Activated T-helper 2 cell treated with anti-CD3 and anti-CD28 coated beads, Interferon-gamma antibody, Interleukin-2, Interleukin-4, amounts not matched to agents 10 μg/mL and 5 μg/mL and 100 μg/mL, durations not matched to agents 14 hours and 24 hours and 36 hours (primary cell): ENCODE results near the gene NRXN2. TPM values are rescaled to one million over a fixed set of nuclear protein-coding genes. Genes with fewer than 3 reads are reported as not detected.

Source experiments
- DNase-seq: peaks from one replicate; pipeline ENCODE4 v3.0.0; 2021; ENCODE audit warnings: low spot score
- H3K27ac Mint-ChIP-seq: one replicate; pipeline ENCODE4 v1.8.0; 2021; ENCODE audit warnings: mixed read lengths
- H3K27me3 Mint-ChIP-seq: one replicate; pipeline ENCODE4 v1.8.0; 2021; ENCODE audit warnings: low read depth, mixed read lengths
- H3K36me3 Mint-ChIP-seq: one replicate; pipeline ENCODE4 v1.8.0; 2021; ENCODE audit warnings: low read depth, mixed read lengths
- H3K4me1 Mint-ChIP-seq: one replicate; pipeline ENCODE4 v1.8.0; 2021; ENCODE audit warnings: low read depth, mixed read lengths
- H3K4me3 Mint-ChIP-seq: one replicate; pipeline ENCODE4 v1.8.0; 2021; ENCODE audit warnings: low read depth, mild to moderate bottlenecking, moderate library complexity, mixed read lengths
- H3K9me3 Mint-ChIP-seq: one replicate; pipeline ENCODE4 v1.8.0; 2021; ENCODE audit warnings: mixed read lengths
- intact Hi-C: fragments of 100-400 bp; cut with micrococcal nuclease; formaldehyde crosslinking; loops from one replicate; pipeline ENCODE4 v1.15.1; 2023
- total RNA-seq: library from RNA; stranded (reverse); gene quantifications from 2 replicates; pipeline ENCODE4 v1.2.3, GENCODE V29; 2022

Gene NRXN2
- total RNA-seq, 1 donor from 2014 or later = not detected

DNA sequence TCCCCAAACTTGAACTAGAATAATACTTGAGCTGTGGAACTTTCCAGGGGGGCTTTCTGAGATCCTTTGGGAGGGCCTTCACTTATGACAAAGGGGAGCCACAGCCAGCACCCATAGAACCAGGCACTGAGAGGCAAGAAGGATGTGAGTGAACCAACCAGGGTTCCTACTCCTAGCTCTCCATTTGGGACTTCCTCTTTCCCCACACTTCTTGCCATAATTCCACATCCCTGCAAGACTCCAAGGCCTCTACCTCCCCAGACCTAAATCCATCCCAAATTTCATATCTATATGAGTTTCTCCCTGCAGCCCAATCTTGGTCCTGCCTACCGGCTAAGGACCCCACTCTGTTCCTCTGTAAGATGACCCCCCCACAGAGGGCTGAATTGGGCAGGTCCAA, 31.5 kb downstream of the NRXN2 start:
- H3K9me3 Mint-ChIP-seq = no peaks in the 10 kb centered on the region
- H3K4me1 Mint-ChIP-seq = peaks cover 15% of the 10 kb centered on the region
- no peak overlapping the region for H3K4me3 Mint-ChIP-seq
- H3K27ac Mint-ChIP-seq = no peak overlapping the region
- intact Hi-C loops = no loop called here
- H3K27me3 Mint-ChIP-seq = peaks cover 56% of the 10 kb centered on the region
- DNase-seq = no peak
- H3K36me3 Mint-ChIP-seq = no peaks in the 10 kb centered on the region

GRCh38 chr11:64690235-64690634, 32.8 kb downstream of the NRXN2 start:
- DNase-seq = no peak
- no peaks in the 10 kb centered on the region for H3K36me3 Mint-ChIP-seq
- H3K27ac Mint-ChIP-seq = no peak overlapping the region
- H3K4me1 Mint-ChIP-seq = peaks cover 15% of the 10 kb centered on the region
- H3K4me3 Mint-ChIP-seq = no peak overlapping the region
- intact Hi-C loops = no loop called here
- H3K9me3 Mint-ChIP-seq = no peaks in the 10 kb centered on the region
- peaks cover 45% of the 10 kb centered on the region for H3K27me3 Mint-ChIP-seq

GRCh38 chr11:64688534-64688982, 34.4 kb downstream of the NRXN2 start:
- DNase-seq = peak; percentile 83
- Mint-ChIP-seq H3K9me3 (no peaks in the 10 kb centered on the region), H3K27me3 (peaks cover 30% of the 10 kb centered on the region), H3K4me3 (peak overlapping the region; percentile 15), H3K36me3 (no peaks in the 10 kb centered on the region), H3K27ac (no peak overlapping the region), H3K4me1 (peaks cover 15% of the 10 kb centered on the region)
- intact Hi-C loops = loop anchor here (1.0 kb wide), 2 partner anchors 35 to 55 kb away; partner anchors contain the start of gene NRXN2

DNA sequence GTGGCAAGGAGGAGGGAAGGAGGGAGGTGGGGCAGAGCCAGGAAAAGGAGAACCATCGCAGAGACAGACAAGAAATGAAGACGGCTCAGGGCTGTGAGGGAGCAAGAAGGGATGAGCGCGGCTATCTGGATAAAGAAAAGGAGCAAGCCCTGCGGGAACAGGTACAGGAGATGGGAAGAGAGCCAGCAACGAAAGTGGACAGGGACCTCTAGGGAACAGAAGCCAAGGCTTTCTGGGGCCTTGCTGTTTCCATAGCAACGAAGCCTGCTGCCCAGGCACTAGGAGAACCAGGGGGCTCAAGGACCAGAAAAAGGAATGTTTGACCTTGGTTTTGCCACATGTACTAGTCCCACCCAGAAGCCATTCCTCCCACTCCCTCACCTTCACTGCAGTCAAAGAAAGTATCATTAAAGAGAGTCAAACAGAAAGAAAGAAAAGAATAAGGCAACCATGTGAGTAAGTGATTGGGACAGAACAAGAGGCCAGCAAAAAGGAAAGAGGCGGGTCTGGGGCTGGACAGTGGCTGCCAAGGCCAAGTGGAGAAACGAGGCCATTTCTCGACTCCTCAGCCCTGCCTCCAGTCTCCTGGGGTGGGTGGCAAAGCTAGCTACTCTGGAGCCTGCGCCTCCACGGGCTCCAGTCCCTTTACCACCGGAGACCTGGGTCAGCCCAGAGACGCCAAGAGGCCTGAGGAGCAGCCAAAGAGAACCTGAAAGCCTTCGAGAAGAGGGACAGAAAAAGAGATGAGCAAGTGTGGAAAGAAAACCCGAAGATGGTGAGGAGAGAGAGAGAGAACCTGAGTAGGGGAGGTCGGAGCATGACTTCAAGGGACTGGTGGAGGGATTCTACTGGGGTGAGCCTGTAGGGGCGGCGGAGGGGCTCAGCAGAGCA, 35.1 kb downstream of the NRXN2 start:
- H3K4me1 Mint-ChIP-seq = peaks cover 15% of the 10 kb centered on the region
- intact Hi-C loops = loop anchor here (1.0 kb wide), 2 partner anchors 35 to 55 kb away; partner anchors contain the start of gene NRXN2
- no peak for DNase-seq
- H3K4me3 Mint-ChIP-seq = no peak overlapping the region
- H3K9me3 Mint-ChIP-seq = no peaks in the 10 kb centered on the region
- H3K27me3 Mint-ChIP-seq = peaks cover 23% of the 10 kb centered on the region
- no peak overlapping the region for H3K27ac Mint-ChIP-seq
- H3K36me3 Mint-ChIP-seq = no peaks in the 10 kb centered on the region

GRCh38 chr11:64687204-64687603, 35.8 kb downstream of the NRXN2 start:
- peaks cover 16% of the 10 kb centered on the region for H3K27me3 Mint-ChIP-seq
- no peaks in the 10 kb centered on the region for H3K36me3 Mint-ChIP-seq
- H3K4me3 Mint-ChIP-seq = no peak overlapping the region
- no peak for DNase-seq
- intact Hi-C loops = no loop called here
- peaks cover 10% of the 10 kb centered on the region for H3K4me1 Mint-ChIP-seq
- H3K9me3 Mint-ChIP-seq = no peaks in the 10 kb centered on the region
- H3K27ac Mint-ChIP-seq = no peak overlapping the region

DNA sequence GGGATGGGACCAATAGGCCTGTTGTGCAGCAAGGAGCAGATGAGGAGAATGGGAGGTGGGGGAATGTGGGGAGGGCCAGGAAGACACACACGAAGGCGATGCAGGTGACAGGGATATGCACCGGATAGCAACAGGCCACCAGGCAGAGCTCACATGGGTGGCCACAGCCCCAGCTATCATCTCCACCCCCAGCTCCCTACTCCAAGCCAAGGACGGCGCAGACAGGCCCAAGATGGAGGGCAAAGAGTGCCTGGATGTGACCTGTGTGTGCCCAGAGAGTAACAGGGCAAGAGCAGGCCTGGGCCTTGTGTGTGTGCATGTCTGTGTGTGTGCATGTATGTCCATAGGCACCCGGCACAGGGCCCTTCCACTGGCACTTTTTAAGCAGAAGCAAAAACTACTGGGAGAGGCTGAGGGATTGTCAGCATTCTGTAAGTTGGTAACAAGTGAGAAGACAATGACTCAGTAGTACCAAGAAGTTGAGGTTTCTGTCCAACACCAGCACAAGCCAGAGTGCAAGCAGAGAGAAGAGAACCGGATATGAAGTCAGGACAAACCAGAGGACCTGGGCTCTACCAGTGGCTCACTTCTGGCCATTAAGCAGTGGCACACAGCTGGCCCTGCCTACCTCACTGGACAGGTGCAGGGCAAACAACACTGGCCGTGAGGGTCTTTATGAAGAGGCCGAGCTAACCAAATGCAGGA, 36.4 kb downstream of the NRXN2 start:
- no peaks in the 10 kb centered on the region for H3K9me3 Mint-ChIP-seq
- no peak overlapping the region for H3K4me3 Mint-ChIP-seq
- peaks cover 10% of the 10 kb centered on the region for H3K4me1 Mint-ChIP-seq
- H3K36me3 Mint-ChIP-seq = no peaks in the 10 kb centered on the region
- no peak overlapping the region for H3K27ac Mint-ChIP-seq
- peaks cover 10% of the 10 kb centered on the region for H3K27me3 Mint-ChIP-seq
- no peak for DNase-seq
- intact Hi-C loops = no loop called here

DNA sequence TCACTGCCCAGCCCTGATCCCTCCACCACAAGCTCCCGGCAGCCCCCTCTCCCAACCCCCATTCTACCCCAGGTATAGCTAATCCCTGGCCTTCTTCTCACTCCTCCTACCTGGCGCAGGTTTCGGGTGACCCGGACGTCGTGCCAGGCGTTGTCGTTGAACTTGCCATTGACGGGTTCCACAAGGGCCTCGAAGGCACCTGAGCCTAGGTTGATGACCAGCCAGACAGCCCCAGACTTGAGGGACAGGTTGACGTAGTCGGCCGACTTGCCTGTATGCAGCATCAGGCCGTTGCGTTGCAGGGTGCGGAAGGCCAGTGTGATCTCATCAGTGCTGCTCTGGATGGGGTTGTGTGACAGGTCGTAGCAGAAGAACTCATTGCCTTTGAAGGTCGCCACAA, 37.5 kb downstream of the NRXN2 start:
- no peak for DNase-seq
- Mint-ChIP-seq H3K27ac (no peak overlapping the region), H3K27me3 (peaks cover 6% of the 10 kb centered on the region), H3K4me3 (no peak overlapping the region), H3K36me3 (no peaks in the 10 kb centered on the region), H3K4me1 (peaks cover 10% of the 10 kb centered on the region), H3K9me3 (no peaks in the 10 kb centered on the region)
- intact Hi-C loops = no loop called here

GRCh38 chr11:64684357-64684756, 38.6 kb downstream of the NRXN2 start:
- intact Hi-C loops = no loop called here

DNA sequence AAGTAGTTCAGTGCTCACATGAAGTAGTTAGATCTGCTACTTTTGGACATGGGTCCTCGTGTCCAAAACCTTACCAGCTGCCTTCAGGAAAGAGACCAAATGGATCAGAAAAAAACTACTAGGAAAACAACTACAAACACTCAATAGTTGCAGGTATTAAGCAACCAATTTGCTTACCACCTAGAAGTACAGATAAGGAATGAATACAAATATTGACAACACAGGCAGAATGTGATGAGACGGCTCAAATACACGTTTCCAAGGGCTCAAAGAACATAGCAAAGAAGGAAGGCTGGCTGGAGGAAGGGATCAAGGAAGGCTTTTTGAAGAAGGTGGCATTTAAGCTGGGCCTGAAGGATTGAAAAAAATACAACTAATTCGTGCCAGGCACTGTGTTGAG, 41.8 kb downstream of the NRXN2 start:
- no peaks in the 10 kb centered on the region for H3K36me3 Mint-ChIP-seq
- no peaks in the 10 kb centered on the region for H3K4me1 Mint-ChIP-seq
- DNase-seq = no peak
- peaks cover 26% of the 10 kb centered on the region for H3K27me3 Mint-ChIP-seq
- H3K4me3 Mint-ChIP-seq = no peak overlapping the region
- no peak overlapping the region for H3K27ac Mint-ChIP-seq
- intact Hi-C loops = no loop called here
- H3K9me3 Mint-ChIP-seq = no peaks in the 10 kb centered on the region

More at GRCh38 chr11:64684357-64684756, 38.6 kb downstream of the NRXN2 start:
- H3K27me3 Mint-ChIP-seq = peaks cover 12% of the 10 kb centered on the region
- DNase-seq = no peak
- peaks cover 10% of the 10 kb centered on the region for H3K4me1 Mint-ChIP-seq
- no peaks in the 10 kb centered on the region for H3K9me3 Mint-ChIP-seq
- H3K27ac Mint-ChIP-seq = no peak overlapping the region
- no peak overlapping the region for H3K4me3 Mint-ChIP-seq
- no peaks in the 10 kb centered on the region for H3K36me3 Mint-ChIP-seq

DNA sequence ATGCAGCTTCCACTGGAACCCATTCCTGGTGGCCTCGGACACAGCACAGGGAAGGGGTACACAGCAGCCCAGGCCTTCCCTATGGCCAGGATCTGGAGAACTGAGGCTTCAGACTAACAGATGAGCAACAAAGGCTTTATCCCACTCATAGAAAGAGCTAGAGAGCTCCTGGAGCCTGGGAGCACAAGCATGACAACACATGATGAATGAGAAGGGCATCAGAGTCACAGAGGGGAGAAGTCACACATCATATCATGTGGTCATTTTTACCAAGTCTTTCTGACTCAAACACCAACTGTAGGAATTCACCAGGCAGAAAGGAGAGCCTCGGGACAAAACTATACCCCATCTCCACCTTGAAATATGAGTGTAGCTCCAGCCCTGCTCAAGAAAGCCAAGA, 43.2 kb downstream of the NRXN2 start:
- Mint-ChIP-seq H3K4me1 (no peaks in the 10 kb centered on the region), H3K4me3 (no peak overlapping the region), H3K27me3 (peaks cover 34% of the 10 kb centered on the region), H3K9me3 (no peaks in the 10 kb centered on the region), H3K36me3 (no peaks in the 10 kb centered on the region), H3K27ac (no peak overlapping the region)
- no peak for DNase-seq
- intact Hi-C loops = no loop called here

DNA sequence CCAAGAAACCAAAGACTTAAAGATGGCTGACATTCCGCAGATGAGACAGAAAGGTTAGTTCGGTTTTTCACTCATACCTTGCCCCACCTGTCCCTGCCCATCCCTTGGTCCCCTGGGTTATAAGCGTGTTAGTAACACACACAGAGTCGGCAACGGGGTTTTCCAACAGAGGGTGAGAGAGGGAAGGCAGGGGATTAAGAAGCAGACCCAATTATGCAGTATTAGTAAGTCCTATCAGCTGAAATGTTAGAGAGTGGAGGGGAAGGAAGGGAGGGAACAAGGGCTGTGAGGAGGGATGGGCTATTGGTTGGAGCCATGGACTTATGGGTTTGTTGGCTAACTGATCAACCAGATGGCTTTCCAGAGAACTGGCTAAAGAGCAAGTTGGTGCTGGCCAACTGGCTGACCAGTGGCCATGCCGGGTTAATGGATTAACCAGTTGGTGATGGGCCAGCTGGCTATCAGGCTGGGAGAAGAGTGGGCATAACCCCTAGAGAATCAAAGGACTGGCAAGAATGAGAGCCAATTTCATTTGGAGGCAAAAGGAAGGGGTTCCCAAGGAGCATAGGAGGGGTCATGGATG, 45.5 kb downstream of the NRXN2 start:
- H3K27ac Mint-ChIP-seq = no peak overlapping the region
- H3K27me3 Mint-ChIP-seq = peaks cover 39% of the 10 kb centered on the region
- DNase-seq = no peak
- intact Hi-C loops = no loop called here
- H3K4me1 Mint-ChIP-seq = no peaks in the 10 kb centered on the region
- no peak overlapping the region for H3K4me3 Mint-ChIP-seq
- no peaks in the 10 kb centered on the region for H3K36me3 Mint-ChIP-seq
- H3K9me3 Mint-ChIP-seq = no peaks in the 10 kb centered on the region

GRCh38 chr11:64676261-64676615, 46.8 kb downstream of the NRXN2 start:
- DNase-seq = no peak
- H3K4me1 Mint-ChIP-seq = no peaks in the 10 kb centered on the region
- no peak overlapping the region for H3K27ac Mint-ChIP-seq
- H3K36me3 Mint-ChIP-seq = no peaks in the 10 kb centered on the region
- intact Hi-C loops = no loop called here
- H3K4me3 Mint-ChIP-seq = no peak overlapping the region
- H3K9me3 Mint-ChIP-seq = no peaks in the 10 kb centered on the region
- peaks cover 43% of the 10 kb centered on the region for H3K27me3 Mint-ChIP-seq
